ENCODE measurements around the gene TEC. TPM values are rescaled to one million over a fixed set of nuclear protein-coding genes. Genes with fewer than 3 reads are reported as not detected.

TEC gene
- total and polyA plus RNA-seq, 2 of the 8 experiments (the other 6 are each of a cell fraction or from before 2014, with no cell fraction given): 0.73 to 1.8 TPM

DNA sequence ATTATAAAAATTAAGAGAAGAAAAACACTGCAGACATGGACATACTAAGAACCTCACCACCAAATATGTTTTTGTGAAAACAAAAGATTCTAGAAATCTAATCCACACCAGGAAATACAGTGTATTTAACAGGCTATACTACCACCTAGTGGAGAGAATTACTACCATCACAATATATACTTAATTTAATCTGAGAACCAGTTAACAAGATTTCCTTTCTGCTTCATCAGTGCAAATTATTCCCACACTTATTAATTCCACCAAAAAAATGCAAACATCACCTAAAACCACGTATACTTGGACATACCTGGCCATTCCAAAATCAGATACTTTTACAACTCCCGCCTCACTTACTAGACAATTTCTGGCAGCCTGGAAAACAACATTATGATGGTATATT lies 128.6 kb downstream of the TEC start:
- H3K27me3 ChIP-seq (replicated peaks in 1 of 4; ENCODE audit: control insufficient read depth in 3 of 4, extremely low read depth in 1 of 4, insufficient read depth in 3 of 4, low read length in 3 of 4): no peaks in the 10 kb centered on the region
- no peak overlapping the region for H4K8ac ChIP-seq (ENCODE audit: extremely low read depth, insufficient read depth, low read length)
- H3K4me1 ChIP-seq (replicated peaks in 1 of 4; ENCODE audit: control insufficient read depth in 3 of 4, insufficient read depth in 4 of 4, low read length in 3 of 4): no peaks in the 10 kb centered on the region
- no peak overlapping the region for H3K56ac ChIP-seq (replicated peaks; ENCODE audit: insufficient read length, low read depth, low read length)
- H3K9me3 ChIP-seq (ENCODE audit: insufficient read depth in 2 of 2, low read depth in 1 of 2, low read length in 1 of 2): no peaks in the 10 kb centered on the region
- no peak overlapping the region for H4K5ac ChIP-seq (ENCODE audit: insufficient read length, low read depth, low read length)
- no peaks in the 10 kb centered on the region for H3K79me2 ChIP-seq (ENCODE audit: control insufficient read depth in 1 of 2, insufficient read depth in 2 of 2, low read length in 2 of 2)
- H2BK15ac ChIP-seq (ENCODE audit: low read length): no peak overlapping the region
- no peak overlapping the region for H3K27ac ChIP-seq (ENCODE audit: low read depth, low read length)
- no peak overlapping the region for H2BK12ac ChIP-seq (ENCODE audit: low read depth, low read length)
- H3K9ac ChIP-seq (replicated peaks in 1 of 4; ENCODE audit: extremely low read depth in 1 of 4, low read depth in 3 of 4, low read length in 3 of 4): no peak overlapping the region
- H2AFZ ChIP-seq (ENCODE audit: low read length): no peak overlapping the region
- DNase-seq (ENCODE audit: low read depth in 1 of 2, low spot score in 2 of 2): no peak
- H2BK20ac ChIP-seq (ENCODE audit: low read length): no peak overlapping the region
- 47% methylated on average over 2 of the region's 2 CpGs; no CpG with 5 or more reads in 1 of the 2 experiments for WGBS, 2 experiments (ENCODE audit: extremely low coverage in 1 of 2, insufficient coverage in 1 of 2, insufficient read length in 1 of 2, insufficient replicate concordance in 2 of 2, low coverage in 1 of 2, low lambda C conversion rate in 2 of 2, missing lambda C conversion rate in 1 of 2)
- H3K79me1 ChIP-seq (ENCODE audit: low read depth, low read length): no peaks in the 10 kb centered on the region
- H3K36me3 ChIP-seq (ENCODE audit: control insufficient read depth in 2 of 4, insufficient read depth in 4 of 4, low read length in 3 of 4): peaks cover 0 to 3% (median 0%) of the 10 kb centered on the region in 4 experiments; a peak in 1 of 8 replicates
- H2BK5ac ChIP-seq (ENCODE audit: low read depth, low read length): no peak overlapping the region
- H3K4me3 ChIP-seq (ENCODE audit: extremely low read depth in 1 of 4, insufficient read depth in 2 of 4, low read depth in 3 of 4, low read length in 4 of 4): no peak overlapping the region
- H3K14ac ChIP-seq (ENCODE audit: insufficient read length): no peak overlapping the region
- H2AK5ac ChIP-seq (ENCODE audit: low read depth, low read length): no peak overlapping the region
- H3K4ac ChIP-seq (replicated peaks; ENCODE audit: insufficient read length, low read depth, low read length): no peak overlapping the region
- no peak overlapping the region for H2BK120ac ChIP-seq (replicated peaks; ENCODE audit: low read depth, low read length)
- H3K23me2 ChIP-seq (ENCODE audit: low read depth, low read length): no peaks in the 10 kb centered on the region
- TF ChIP-seq, protein P1, sequence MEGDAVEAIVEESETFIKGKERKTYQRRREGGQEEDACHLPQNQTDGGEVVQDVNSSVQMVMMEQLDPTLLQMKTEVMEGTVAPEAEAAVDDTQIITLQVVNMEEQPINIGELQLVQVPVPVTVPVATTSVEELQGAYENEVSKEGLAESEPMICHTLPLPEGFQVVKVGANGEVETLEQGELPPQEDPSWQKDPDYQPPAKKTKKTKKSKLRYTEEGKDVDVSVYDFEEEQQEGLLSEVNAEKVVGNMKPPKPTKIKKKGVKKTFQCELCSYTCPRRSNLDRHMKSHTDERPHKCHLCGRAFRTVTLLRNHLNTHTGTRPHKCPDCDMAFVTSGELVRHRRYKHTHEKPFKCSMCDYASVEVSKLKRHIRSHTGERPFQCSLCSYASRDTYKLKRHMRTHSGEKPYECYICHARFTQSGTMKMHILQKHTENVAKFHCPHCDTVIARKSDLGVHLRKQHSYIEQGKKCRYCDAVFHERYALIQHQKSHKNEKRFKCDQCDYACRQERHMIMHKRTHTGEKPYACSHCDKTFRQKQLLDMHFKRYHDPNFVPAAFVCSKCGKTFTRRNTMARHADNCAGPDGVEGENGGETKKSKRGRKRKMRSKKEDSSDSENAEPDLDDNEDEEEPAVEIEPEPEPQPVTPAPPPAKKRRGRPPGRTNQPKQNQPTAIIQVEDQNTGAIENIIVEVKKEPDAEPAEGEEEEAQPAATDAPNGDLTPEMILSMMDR (IDR thresholded peaks at IDR 0.05; ENCODE audit: control extremely low read depth in 1 of 3, insufficient read depth in 1 of 3, low read depth in 1 of 3, low read length in 3 of 3): peak in 2 of 3 experiments; percentile 17 to 36; a peak in 2 of 4 replicates
- TF ChIP-seq POLR2A (IDR thresholded peaks at IDR 0.05; ENCODE audit: control extremely low read depth in 1 of 2, low read depth in 2 of 2, low read length in 2 of 2): no peak
- TF ChIP-seq SIN3A (conservative IDR thresholded peaks at IDR 0.05 in 1 of 2, IDR thresholded peaks at IDR 0.05 in 1 of 2; ENCODE audit: low read depth in 1 of 2, low read length in 2 of 2): no peak
- TF ChIP-seq MAFK (IDR thresholded peaks at IDR 0.05; ENCODE audit: low read depth, low read length): no peak
- TF ChIP-seq KDM1A (IDR thresholded peaks at IDR 0.05; ENCODE audit: borderline replicate concordance, low read length): no peak
- no peak for TF ChIP-seq RBBP5 (IDR thresholded peaks at IDR 0.05; ENCODE audit: borderline replicate concordance, low read depth, low read length)
- no peak for TF ChIP-seq EGR1 (IDR thresholded peaks at IDR 0.05; ENCODE audit: borderline replicate concordance, low read depth, low read length)
- peak in 1 of 2 experiments; percentile 58; a peak in 3 of 4 replicates for TF ChIP-seq RAD21 (IDR thresholded peaks at IDR 0.05 in 1 of 2, conservative IDR thresholded peaks at IDR 0.05 in 1 of 2; ENCODE audit: low read depth in 2 of 2, low read length in 2 of 2)
- no peak for TF ChIP-seq BACH1 (IDR thresholded peaks at IDR 0.05; ENCODE audit: low read length)
- no peak for TF ChIP-seq CHD2 (IDR thresholded peaks at IDR 0.05; ENCODE audit: low read length)
- TF ChIP-seq FOSL1 (IDR thresholded peaks at IDR 0.05; ENCODE audit: insufficient read depth, low read depth, low read length): no peak
- H3K4me2 ChIP-seq (ENCODE audit: insufficient read depth in 1 of 2, low read depth in 2 of 2, low read length in 2 of 2): no peak overlapping the region
- no peaks in the 10 kb centered on the region for H4K20me1 ChIP-seq (replicated peaks in 1 of 2; ENCODE audit: control insufficient read depth in 1 of 2, insufficient read depth in 2 of 2, low read length in 2 of 2)
- no peak overlapping the region for H4K91ac ChIP-seq (replicated peaks; ENCODE audit: insufficient read length, low read length)
- no peak overlapping the region for H3K23ac ChIP-seq (ENCODE audit: insufficient read length)
- ChIA-PET CTCF (ENCODE audit: partially characterized antibody) (interaction anchor here (0.7 to 5.5 kb wide), 9 partner anchors 10 to 130 kb away, joined by 3 to 64 read pairs (median 6); no protein-coding TSS in a partner anchor), POLR2A (ENCODE audit: partially characterized antibody) (no interaction called here)
- no peak overlapping the region for H3K18ac ChIP-seq (ENCODE audit: extremely low read depth, low read length)
- FAIRE-seq: no peak

All from H1 (cell line).